ENCODE data around the gene TCF7L1.
"Not testable (repeated sequence)": the region's sequence is repeated elsewhere in the genome, so short reads cannot be mapped to it uniquely, and the experiment has no call there.

The TCF7L1 gene

GRCh38 chr2:85191157-85191556 is 58.0 kb downstream of the TCF7L1 start:
- no peak for TF ChIP-seq CTCF (IDR thresholded peaks at IDR 0.05; ENCODE audit: low read depth, low read length)
- H3K4me3 ChIP-seq (ENCODE audit: low read depth, low read length), result no peak overlapping the region

GRCh38 chr2:85194780-85195480 is 61.7 kb downstream of the TCF7L1 start:
- TF ChIP-seq CTCF (IDR thresholded peaks at IDR 0.05; ENCODE audit: low read depth, low read length), result no peak
- H3K4me3 ChIP-seq (ENCODE audit: low read depth, low read length), result no peak overlapping the region

- no peak overlapping the region for H3K4me3 ChIP-seq (ENCODE audit: low read depth, low read length)
- TF ChIP-seq CTCF (IDR thresholded peaks at IDR 0.05; ENCODE audit: low read depth, low read length), result no peak
Observed at GRCh38 chr2:85195956-85196355, 62.8 kb downstream of the TCF7L1 start.

- no peak for TF ChIP-seq CTCF (IDR thresholded peaks at IDR 0.05; ENCODE audit: low read depth, low read length)
- no peak overlapping the region for H3K4me3 ChIP-seq (ENCODE audit: low read depth, low read length)
Observed at GRCh38 chr2:85199698-85200097, 66.5 kb downstream of the TCF7L1 start.

- no peak overlapping the region for H3K4me3 ChIP-seq (ENCODE audit: low read depth, low read length)
- TF ChIP-seq CTCF (IDR thresholded peaks at IDR 0.05; ENCODE audit: low read depth, low read length), result no peak
Observed at GRCh38 chr2:85209887-85210286, 76.7 kb downstream of the TCF7L1 start.

- no peak overlapping the region for H3K4me3 ChIP-seq (ENCODE audit: low read depth, low read length)
- TF ChIP-seq CTCF (IDR thresholded peaks at IDR 0.05; ENCODE audit: low read depth, low read length), result no peak
Observed at GRCh38 chr2:85210511-85210910, 77.3 kb downstream of the TCF7L1 start.

GRCh38 chr2:85211606-85212005 is 78.4 kb downstream of the TCF7L1 start:
- H3K4me3 ChIP-seq (ENCODE audit: low read depth, low read length), result not testable (repeated sequence)

GRCh38 chr2:85212841-85213240 is 79.6 kb downstream of the TCF7L1 start:
- H3K4me3 ChIP-seq (ENCODE audit: low read depth, low read length), result no peak overlapping the region

More at GRCh38 chr2:85212841-85213240, 79.6 kb downstream of the TCF7L1 start:
- no peak for TF ChIP-seq CTCF (IDR thresholded peaks at IDR 0.05; ENCODE audit: low read depth, low read length)
